WERI-Rb-1 (cell line): ENCODE results near the gene ARMC9.
"Not testable (repeated sequence)": the region's sequence is repeated elsewhere in the genome, so short reads cannot be mapped to it uniquely, and the experiment has no call there.

Source experiments
- DNase-seq: peaks from one replicate; pipeline ENCODE4 v3.0.0-alpha.2; 2020
- H3K27ac ChIP-seq: fragments of 250-450 bp; sonication (Bioruptor Pico); 2 replicates; pipeline ENCODE4 v1.5.1; 2020; ENCODE audit warnings: mild to moderate bottlenecking, moderate library complexity
- H3K27me3 ChIP-seq: fragments of 250-450 bp; sonication (Bioruptor Pico); 2 replicates; pipeline ENCODE4 v1.5.1; 2021; ENCODE audit warnings: mild to moderate bottlenecking, low read depth, moderate library complexity; ENCODE audit not compliant: insufficient read depth, severe bottlenecking
- H3K36me3 ChIP-seq: fragments of 250-450 bp; sonication (Bioruptor Pico); 2 replicates; pipeline ENCODE4 v1.5.1; 2020; ENCODE audit warnings: mild to moderate bottlenecking, moderate library complexity
- H3K4me3 ChIP-seq: 2 replicates; pipeline ENCODE4 v1.5.1; 2011; ENCODE audit warnings: low read depth, mild to moderate bottlenecking, control low read depth, low read length
- H3K9me3 ChIP-seq: fragments of 250-450 bp; sonication (Bioruptor Pico); 2 replicates; pipeline ENCODE4 v1.5.1; 2021; ENCODE audit warnings: mild to moderate bottlenecking, moderate library complexity; ENCODE audit not compliant: severe bottlenecking
- CTCF ChIP-seq: IDR thresholded peaks from 2 replicates; pipeline ENCODE4 v1.5.1; 2011; ENCODE audit warnings: low read depth, mild to moderate bottlenecking, control low read depth, inconsistent platforms, low read length

Gene ARMC9

GRCh38 chr2:231250698-231251097 lies 52.3 kb downstream of the ARMC9 start:
- no peak overlapping the region for H3K27ac ChIP-seq
- no peaks in the 10 kb centered on the region for H3K9me3 ChIP-seq
- TF ChIP-seq CTCF, result no peak
- H3K4me3 ChIP-seq, result no peak overlapping the region
- no peak for DNase-seq
- H3K36me3 ChIP-seq, result peaks cover 12% of the 10 kb centered on the region
- no peaks in the 10 kb centered on the region for H3K27me3 ChIP-seq

GRCh38 chr2:231253292-231253691 lies 54.9 kb downstream of the ARMC9 start:
- H3K27me3 ChIP-seq, H3K36me3 ChIP-seq, H3K4me3 ChIP-seq, H3K9me3 ChIP-seq, DNase-seq, H3K27ac ChIP-seq: not testable (repeated sequence)

- H3K27me3 ChIP-seq, result no peaks in the 10 kb centered on the region
- DNase-seq, result no peak
- TF ChIP-seq CTCF, result no peak
- H3K27ac ChIP-seq, result no peak overlapping the region
- peaks cover 16% of the 10 kb centered on the region for H3K36me3 ChIP-seq
- no peaks in the 10 kb centered on the region for H3K9me3 ChIP-seq
- no peak overlapping the region for H3K4me3 ChIP-seq
Measured at GRCh38 chr2:231256494-231256893, 58.1 kb downstream of the ARMC9 start.

GRCh38 chr2:231257763-231258162 lies 59.3 kb downstream of the ARMC9 start:
- DNase-seq, result no peak
- Histone ChIP-seq H3K9me3 (no peaks in the 10 kb centered on the region), H3K27ac (no peak overlapping the region), H3K27me3 (no peaks in the 10 kb centered on the region), H3K36me3 (peaks cover 17% of the 10 kb centered on the region), H3K4me3 (no peak overlapping the region)
- TF ChIP-seq CTCF, result no peak

- Histone ChIP-seq H3K27ac (no peak overlapping the region), H3K27me3 (no peaks in the 10 kb centered on the region), H3K4me3 (no peak overlapping the region), H3K36me3 (peaks cover 24% of the 10 kb centered on the region), H3K9me3 (no peaks in the 10 kb centered on the region)
- no peak for DNase-seq
- TF ChIP-seq CTCF, result no peak
Measured at GRCh38 chr2:231258701-231259100, 60.3 kb downstream of the ARMC9 start.

- H3K4me3 ChIP-seq, result no peak overlapping the region
- DNase-seq, result no peak
- no peaks in the 10 kb centered on the region for H3K9me3 ChIP-seq
- H3K27ac ChIP-seq, result no peak overlapping the region
- H3K36me3 ChIP-seq, result peaks cover 20% of the 10 kb centered on the region
- no peak for TF ChIP-seq CTCF
- no peaks in the 10 kb centered on the region for H3K27me3 ChIP-seq
Measured at GRCh38 chr2:231259104-231259503, 60.7 kb downstream of the ARMC9 start.
